Pulmonary artery endothelial cell (primary cell): Measurements from ENCODE around the gene SELENOO. TPM values are rescaled to one million over a fixed set of nuclear protein-coding genes. Genes with fewer than 3 reads are reported as not detected.

Experiments used
- DNase-seq: peaks from one replicate; pipeline ENCODE4 v3.0.0-alpha.2; 2011; ENCODE audit warnings: low read depth, low spot score
- total RNA-seq: library from RNA; depleted of rRNA; stranded (reverse); fragments of >200 nt; gene quantifications from 2 replicates; pipeline ENCODE4 v1.2.3, GENCODE V29; 2014

The SELENOO gene
- total RNA-seq, 1 donor from 2014 or later, result 30.4 TPM

GRCh38 chr22:50253046-50253915 lies 52.5 kb downstream of the SELENOO start:
- no peak for DNase-seq

GRCh38 chr22:50253941-50254340 lies 53.1 kb downstream of the SELENOO start:
- no peak for DNase-seq

- DNase-seq, result no peak
These were observed 54.3 kb downstream of the SELENOO start for GRCh38 chr22:50255099-50255498.

GRCh38 chr22:50255607-50256006 lies 54.8 kb downstream of the SELENOO start:
- no peak for DNase-seq

- DNase-seq, result no peak
These were observed 55.5 kb downstream of the SELENOO start for GRCh38 chr22:50256258-50256862.

- no peak for DNase-seq
These were observed 56.2 kb downstream of the SELENOO start for GRCh38 chr22:50257041-50257440.

- DNase-seq, result no peak
These were observed 56.9 kb downstream of the SELENOO start for GRCh38 chr22:50257451-50258360.

GRCh38 chr22:50258361-50259292 lies 57.8 kb downstream of the SELENOO start:
- no peak for DNase-seq

GRCh38 chr22:50259302-50259701 lies 58.5 kb downstream of the SELENOO start:
- DNase-seq, result no peak

- no peak for DNase-seq
These were observed 59.6 kb downstream of the SELENOO start for GRCh38 chr22:50260434-50260800.

GRCh38 chr22:50260801-50261614 lies 60.2 kb downstream of the SELENOO start:
- DNase-seq, result no peak

GRCh38 chr22:50261615-50262459 lies 61.0 kb downstream of the SELENOO start, which contains the start of gene MAPK12:
MAPK12 (minus strand) TSS chr22:50261683; CDS start chr22:50261509, 174 bp downstream.
- no peak for DNase-seq

GRCh38 chr22:50262460-50262911 lies 61.7 kb downstream of the SELENOO start:
- DNase-seq, result no peak

- no peak for DNase-seq
These were observed 62.3 kb downstream of the SELENOO start for GRCh38 chr22:50262973-50263617.

- DNase-seq, result no peak
These were observed 63.4 kb downstream of the SELENOO start for GRCh38 chr22:50264104-50264745.

- no peak for DNase-seq
These were observed 64.3 kb downstream of the SELENOO start for GRCh38 chr22:50264946-50265669.

- no peak for DNase-seq
These were observed 66.2 kb downstream of the SELENOO start for GRCh38 chr22:50266994-50267393.
